Panc1 (cell line): ENCODE data around the gene SGK1.

Experiments
- TCF7L2 ChIP-seq: IDR thresholded peaks from 2 replicates; pipeline ENCODE4 v1.6.1; 2011; ENCODE audit warnings: mild to moderate bottlenecking, low read depth, low read length, inconsistent platforms
- TF ChIP-seq, protein P1 (sequence below): fragments of 450-650 bp; IDR thresholded peaks from 2 replicates; pipeline ENCODE4 v1.5.1; 2017; ENCODE audit warnings: mild to moderate bottlenecking
- TF ChIP-seq, protein P2 (sequence below), 2 experiments: IDR thresholded peaks; 2 replicates each; pipeline ENCODE4 v1.6.1; 2011 to 2012; ENCODE audit warnings: low read depth in 2 of 2, control low read depth in 1 of 2, low read length in 1 of 2, mild to moderate bottlenecking in 1 of 2, moderate library complexity in 1 of 2; ENCODE audit not compliant: insufficient read depth in 1 of 2

DNA sequence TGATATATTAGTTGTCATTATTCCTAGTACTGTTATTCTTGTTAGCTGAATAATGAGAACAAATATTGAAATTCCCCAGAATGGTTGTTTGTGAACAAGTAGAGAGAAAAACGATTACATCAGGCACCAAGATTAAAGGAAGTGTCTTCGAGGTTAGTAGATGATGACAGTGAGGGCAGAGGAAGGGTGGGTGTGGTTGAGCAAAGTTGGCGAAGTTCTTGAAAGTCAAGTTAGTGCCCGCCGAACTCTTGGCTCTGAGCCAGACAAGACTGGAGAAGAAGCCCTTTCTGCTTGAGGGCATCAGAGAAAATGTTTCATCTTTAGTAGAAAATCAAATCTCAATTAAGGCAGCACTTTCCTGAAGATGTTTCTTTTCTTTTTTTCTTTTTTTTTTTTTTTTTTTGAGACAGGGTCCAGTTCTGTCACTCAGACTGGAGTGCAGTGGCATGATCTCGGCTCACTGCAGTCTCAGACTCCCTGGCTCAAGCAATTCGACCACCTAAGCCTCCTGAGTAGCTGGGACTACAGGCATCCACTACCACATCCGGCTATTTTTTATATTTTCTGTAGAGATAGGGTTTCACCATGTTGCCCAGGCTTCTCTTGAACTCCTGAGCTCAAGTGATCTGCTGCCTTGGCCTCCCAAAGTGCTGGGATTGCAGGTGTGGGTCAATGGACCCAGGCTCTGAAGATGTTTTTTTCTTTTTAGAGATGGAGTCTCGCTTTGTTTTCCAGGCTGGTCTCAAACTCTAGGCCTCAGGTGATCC is 77.1 kb downstream of the SGK1 start:
- TF ChIP-seq, protein P1, sequence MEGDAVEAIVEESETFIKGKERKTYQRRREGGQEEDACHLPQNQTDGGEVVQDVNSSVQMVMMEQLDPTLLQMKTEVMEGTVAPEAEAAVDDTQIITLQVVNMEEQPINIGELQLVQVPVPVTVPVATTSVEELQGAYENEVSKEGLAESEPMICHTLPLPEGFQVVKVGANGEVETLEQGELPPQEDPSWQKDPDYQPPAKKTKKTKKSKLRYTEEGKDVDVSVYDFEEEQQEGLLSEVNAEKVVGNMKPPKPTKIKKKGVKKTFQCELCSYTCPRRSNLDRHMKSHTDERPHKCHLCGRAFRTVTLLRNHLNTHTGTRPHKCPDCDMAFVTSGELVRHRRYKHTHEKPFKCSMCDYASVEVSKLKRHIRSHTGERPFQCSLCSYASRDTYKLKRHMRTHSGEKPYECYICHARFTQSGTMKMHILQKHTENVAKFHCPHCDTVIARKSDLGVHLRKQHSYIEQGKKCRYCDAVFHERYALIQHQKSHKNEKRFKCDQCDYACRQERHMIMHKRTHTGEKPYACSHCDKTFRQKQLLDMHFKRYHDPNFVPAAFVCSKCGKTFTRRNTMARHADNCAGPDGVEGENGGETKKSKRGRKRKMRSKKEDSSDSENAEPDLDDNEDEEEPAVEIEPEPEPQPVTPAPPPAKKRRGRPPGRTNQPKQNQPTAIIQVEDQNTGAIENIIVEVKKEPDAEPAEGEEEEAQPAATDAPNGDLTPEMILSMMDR = no peak
- TF ChIP-seq, protein P2, sequence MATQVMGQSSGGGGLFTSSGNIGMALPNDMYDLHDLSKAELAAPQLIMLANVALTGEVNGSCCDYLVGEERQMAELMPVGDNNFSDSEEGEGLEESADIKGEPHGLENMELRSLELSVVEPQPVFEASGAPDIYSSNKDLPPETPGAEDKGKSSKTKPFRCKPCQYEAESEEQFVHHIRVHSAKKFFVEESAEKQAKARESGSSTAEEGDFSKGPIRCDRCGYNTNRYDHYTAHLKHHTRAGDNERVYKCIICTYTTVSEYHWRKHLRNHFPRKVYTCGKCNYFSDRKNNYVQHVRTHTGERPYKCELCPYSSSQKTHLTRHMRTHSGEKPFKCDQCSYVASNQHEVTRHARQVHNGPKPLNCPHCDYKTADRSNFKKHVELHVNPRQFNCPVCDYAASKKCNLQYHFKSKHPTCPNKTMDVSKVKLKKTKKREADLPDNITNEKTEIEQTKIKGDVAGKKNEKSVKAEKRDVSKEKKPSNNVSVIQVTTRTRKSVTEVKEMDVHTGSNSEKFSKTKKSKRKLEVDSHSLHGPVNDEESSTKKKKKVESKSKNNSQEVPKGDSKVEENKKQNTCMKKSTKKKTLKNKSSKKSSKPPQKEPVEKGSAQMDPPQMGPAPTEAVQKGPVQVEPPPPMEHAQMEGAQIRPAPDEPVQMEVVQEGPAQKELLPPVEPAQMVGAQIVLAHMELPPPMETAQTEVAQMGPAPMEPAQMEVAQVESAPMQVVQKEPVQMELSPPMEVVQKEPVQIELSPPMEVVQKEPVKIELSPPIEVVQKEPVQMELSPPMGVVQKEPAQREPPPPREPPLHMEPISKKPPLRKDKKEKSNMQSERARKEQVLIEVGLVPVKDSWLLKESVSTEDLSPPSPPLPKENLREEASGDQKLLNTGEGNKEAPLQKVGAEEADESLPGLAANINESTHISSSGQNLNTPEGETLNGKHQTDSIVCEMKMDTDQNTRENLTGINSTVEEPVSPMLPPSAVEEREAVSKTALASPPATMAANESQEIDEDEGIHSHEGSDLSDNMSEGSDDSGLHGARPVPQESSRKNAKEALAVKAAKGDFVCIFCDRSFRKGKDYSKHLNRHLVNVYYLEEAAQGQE (IDR thresholded peaks at IDR 0.05; ENCODE audit: insufficient read depth in 1 of 2, low read depth in 2 of 2, low read length in 1 of 2) = no peak
- TF ChIP-seq TCF7L2 = no peak
